ENCODE data around the gene HCK. TPM values are rescaled to one million over a fixed set of nuclear protein-coding genes. Genes with fewer than 3 reads are reported as not detected.

HCK gene
- total RNA-seq, 5 donors from 2014 or later (not counting 1 experiment from before 2014, with no cell fraction given) = 0.29 to 1.5 (median 0.73) TPM

DNA sequence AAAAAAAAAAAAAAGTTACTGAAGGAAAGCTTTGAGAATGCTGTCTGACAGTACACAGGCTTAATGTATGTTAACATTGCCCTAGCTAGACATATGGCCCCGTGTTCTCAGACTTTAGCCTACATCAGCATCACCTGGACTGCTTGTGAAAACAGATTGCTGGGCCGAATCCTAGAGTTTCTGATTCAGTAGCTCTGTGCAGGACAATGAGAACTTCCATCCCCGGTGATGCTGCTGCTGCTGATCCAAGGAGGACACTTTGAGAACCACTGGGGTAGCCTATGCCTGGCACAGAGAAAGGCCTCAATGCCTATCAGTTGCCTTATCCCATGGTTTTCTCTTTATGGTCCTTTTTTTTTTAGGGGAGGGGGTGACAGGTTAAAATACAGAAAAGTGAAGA lies 1.6 kb downstream of the HCK start:
- CTCF ChIA-PET = no interaction called here
- Histone ChIP-seq H3K9me3 (no peaks in the 10 kb centered on the region), H3K27me3 (replicated peaks in 1 of 2; ENCODE audit: control insufficient read depth in 2 of 2, extremely low read depth in 1 of 2, insufficient read depth in 2 of 2, low read length in 1 of 2) (peaks cover 0 to 57% of the 10 kb centered on the region in 2 experiments), H3K4me1 (ENCODE audit: control insufficient read depth in 1 of 2, extremely low read depth in 1 of 2, insufficient read depth in 2 of 2, low read length in 2 of 2) (peaks cover 4 to 21% of the 10 kb centered on the region in 2 experiments), H3K4me3 (ENCODE audit: control insufficient read depth in 1 of 2, extremely low read depth in 1 of 2, low read length in 1 of 2) (no peak overlapping the region), H3K36me3 (ENCODE audit: control insufficient read depth in 2 of 2, extremely low read depth in 1 of 2, insufficient read depth in 1 of 2, low read length in 1 of 2) (no peaks in the 10 kb centered on the region), H3K27ac (ENCODE audit: low read length) (no peak overlapping the region)
- WGBS (ENCODE audit: insufficient coverage) = 75% methylated on average over 2 of the region's 3 CpGs
- ATAC-seq (replicated peaks in 1 of 4) (no peak), DNase-seq (no peak)
- Mint-ChIP-seq H3K9me3 (no peaks in the 10 kb centered on the region), H3K36me3 (no peaks in the 10 kb centered on the region), H3K27ac (no peak overlapping the region), H3K4me1 (peaks cover 15 to 23% (median 18%) of the 10 kb centered on the region in 3 donors), H3K4me3 (no peak overlapping the region), H3K27me3 (peaks cover 45 to 63% of the 10 kb centered on the region in 2 donors)
- POLR2A ChIA-PET = no interaction called here

DNA sequence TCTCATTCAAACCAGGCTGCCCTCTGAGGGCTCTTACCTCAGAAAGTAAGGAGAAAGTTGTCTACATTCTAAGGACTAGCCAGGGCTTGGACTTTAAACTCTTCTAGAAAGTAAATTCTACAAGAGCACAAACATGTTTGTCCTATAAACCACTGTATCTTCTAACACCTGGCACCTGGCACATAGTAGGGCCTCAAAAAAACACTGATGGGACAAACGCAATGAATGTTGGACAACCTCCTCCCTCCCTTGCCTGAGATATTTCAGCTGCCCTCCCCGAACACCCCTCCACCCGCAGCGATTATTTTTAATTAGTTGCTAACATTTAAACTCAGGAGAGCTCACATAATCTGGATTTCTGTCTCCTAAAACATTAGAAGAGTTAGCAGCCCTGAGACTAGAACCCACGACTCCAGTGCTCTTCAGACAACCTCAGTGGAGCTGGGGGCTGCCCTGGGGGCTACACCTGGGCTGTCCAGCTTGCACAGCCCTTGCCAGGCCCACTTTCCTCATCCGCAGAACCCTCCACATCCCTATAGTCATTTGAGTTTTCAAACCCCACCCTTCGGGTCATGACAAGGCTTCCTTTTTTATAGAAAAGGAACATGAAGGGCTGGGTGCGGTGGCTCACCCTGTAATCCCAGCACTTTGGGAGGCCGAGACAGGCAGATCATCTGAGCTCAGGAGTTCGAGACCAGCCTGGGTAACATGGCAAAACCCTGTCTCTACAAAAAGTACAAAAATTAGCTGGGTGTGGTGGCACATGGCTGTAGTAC lies 4.9 kb downstream of the HCK start:
- 65% methylated on average over 6 of the region's 10 CpGs for WGBS (ENCODE audit: insufficient coverage)

DNA sequence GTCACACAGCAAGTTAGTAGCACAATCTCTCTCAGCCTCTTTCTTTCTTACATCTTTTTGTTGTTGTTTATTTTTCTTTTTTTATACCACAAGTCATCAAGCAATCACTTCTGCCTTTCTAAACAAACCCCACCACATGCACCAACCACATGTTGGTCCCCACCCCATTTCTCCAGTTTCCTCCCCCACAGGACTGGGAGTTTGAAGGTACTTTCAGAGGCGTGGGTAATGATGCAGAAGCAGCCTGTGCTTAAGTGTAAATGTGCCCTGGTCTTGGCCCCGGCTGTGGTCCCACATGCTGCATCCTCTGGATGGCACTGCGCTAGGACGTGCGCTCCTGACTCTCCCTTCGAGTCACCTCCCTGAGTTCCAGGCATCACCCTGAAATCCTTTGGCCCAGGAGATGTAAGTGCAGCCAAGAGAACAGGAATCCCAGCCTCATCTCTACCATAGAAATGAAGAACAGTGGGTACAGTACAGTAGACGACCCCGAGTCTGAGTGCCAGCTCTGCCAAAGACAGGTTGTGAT lies 5.7 kb downstream of the HCK start:
- WGBS (ENCODE audit: insufficient coverage) = 72% methylated on average over 7 of the region's 8 CpGs
- no peak overlapping the region for H3K27ac Mint-ChIP-seq
- POLR2A ChIA-PET = no interaction called here
- H3K27me3 Mint-ChIP-seq = peaks cover 37 to 62% of the 10 kb centered on the region in 2 donors
- no peaks in the 10 kb centered on the region for H3K36me3 ChIP-seq (ENCODE audit: control insufficient read depth in 2 of 2, extremely low read depth in 1 of 2, insufficient read depth in 1 of 2, low read length in 1 of 2)
- peaks cover 0 to 49% of the 10 kb centered on the region in 2 experiments for H3K27me3 ChIP-seq (replicated peaks in 1 of 2; ENCODE audit: control insufficient read depth in 2 of 2, extremely low read depth in 1 of 2, insufficient read depth in 2 of 2, low read length in 1 of 2)
- H3K4me1 Mint-ChIP-seq = peaks cover 0 to 9% (median 2%) of the 10 kb centered on the region in 3 donors
- H3K9me3 ChIP-seq = no peaks in the 10 kb centered on the region
- H3K4me3 ChIP-seq (ENCODE audit: control insufficient read depth in 1 of 2, extremely low read depth in 1 of 2, low read length in 1 of 2) = no peak overlapping the region
- H3K27ac ChIP-seq (ENCODE audit: low read length) = no peak overlapping the region
- no peak overlapping the region for H3K4me3 Mint-ChIP-seq
- ATAC-seq (replicated peaks in 1 of 4) (no peak), DNase-seq (no peak)
- H3K4me1 ChIP-seq (ENCODE audit: control insufficient read depth in 1 of 2, extremely low read depth in 1 of 2, insufficient read depth in 2 of 2, low read length in 2 of 2) = peaks cover 0 to 5% of the 10 kb centered on the region in 2 experiments
- H3K9me3 Mint-ChIP-seq = no peaks in the 10 kb centered on the region
- CTCF ChIA-PET = no interaction called here
- H3K36me3 Mint-ChIP-seq = no peaks in the 10 kb centered on the region

More for the DNA sequence above, 4.9 kb downstream of the HCK start:
- Mint-ChIP-seq H3K27ac (no peak overlapping the region), H3K4me3 (no peak overlapping the region), H3K36me3 (no peaks in the 10 kb centered on the region), H3K4me1 (peaks cover 4 to 10% (median 5%) of the 10 kb centered on the region in 3 donors), H3K9me3 (no peaks in the 10 kb centered on the region), H3K27me3 (peaks cover 35 to 60% of the 10 kb centered on the region in 2 donors)
- H3K27me3 ChIP-seq (replicated peaks in 1 of 2; ENCODE audit: control insufficient read depth in 2 of 2, extremely low read depth in 1 of 2, insufficient read depth in 2 of 2, low read length in 1 of 2) = peaks cover 0 to 52% of the 10 kb centered on the region in 2 experiments
- DNase-seq = no peak
- ChIA-PET POLR2A (no interaction called here), CTCF (no interaction called here)
- peaks cover under 1 to 14% of the 10 kb centered on the region in 2 experiments for H3K4me1 ChIP-seq (ENCODE audit: control insufficient read depth in 1 of 2, extremely low read depth in 1 of 2, insufficient read depth in 2 of 2, low read length in 2 of 2)
- no peaks in the 10 kb centered on the region for H3K9me3 ChIP-seq
- ATAC-seq (replicated peaks in 1 of 4) = no peak
- no peak overlapping the region for H3K4me3 ChIP-seq (ENCODE audit: control insufficient read depth in 1 of 2, extremely low read depth in 1 of 2, low read length in 1 of 2)
- no peaks in the 10 kb centered on the region for H3K36me3 ChIP-seq (ENCODE audit: control insufficient read depth in 2 of 2, extremely low read depth in 1 of 2, insufficient read depth in 1 of 2, low read length in 1 of 2)
- no peak overlapping the region for H3K27ac ChIP-seq (ENCODE audit: low read length)

DNA sequence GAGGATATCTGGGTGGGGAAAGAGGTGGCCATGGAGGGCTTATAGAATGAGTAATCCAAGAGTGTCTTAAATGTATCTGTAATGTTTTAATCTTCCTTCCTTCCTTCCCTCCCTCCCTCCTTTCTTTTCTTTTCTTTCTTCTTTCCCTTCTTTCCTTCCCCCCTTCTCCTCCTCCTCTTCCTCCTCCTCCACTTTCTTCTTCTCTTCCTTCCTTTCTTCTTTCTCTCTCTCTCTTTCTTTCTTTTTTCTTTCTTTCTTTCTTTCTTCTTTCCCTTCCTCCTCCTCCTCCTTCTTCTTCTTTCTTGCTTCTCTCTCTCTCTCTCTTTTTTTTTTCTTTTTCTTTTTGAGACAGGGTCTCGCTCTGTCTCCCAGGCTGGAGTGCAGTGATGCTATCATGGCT lies 7.1 kb downstream of the HCK start:
- H3K9me3 Mint-ChIP-seq = no peaks in the 10 kb centered on the region
- no peaks in the 10 kb centered on the region for H3K36me3 Mint-ChIP-seq
- ChIA-PET CTCF (no interaction called here), POLR2A (no interaction called here)
- Histone ChIP-seq H3K4me3 (ENCODE audit: control insufficient read depth in 1 of 2, extremely low read depth in 1 of 2, low read length in 1 of 2) (no peak overlapping the region), H3K4me1 (ENCODE audit: control insufficient read depth in 1 of 2, extremely low read depth in 1 of 2, insufficient read depth in 2 of 2, low read length in 2 of 2) (no peaks in the 10 kb centered on the region), H3K9me3 (no peaks in the 10 kb centered on the region), H3K27me3 (replicated peaks in 1 of 2; ENCODE audit: control insufficient read depth in 2 of 2, extremely low read depth in 1 of 2, insufficient read depth in 2 of 2, low read length in 1 of 2) (peaks cover 0 to 40% of the 10 kb centered on the region in 2 experiments), H3K27ac (ENCODE audit: low read length) (no peak overlapping the region), H3K36me3 (ENCODE audit: control insufficient read depth in 2 of 2, extremely low read depth in 1 of 2, insufficient read depth in 1 of 2, low read length in 1 of 2) (no peaks in the 10 kb centered on the region)
- peaks cover 0 to 2% (median 0%) of the 10 kb centered on the region in 3 donors for H3K4me1 Mint-ChIP-seq
- peaks cover 26 to 52% of the 10 kb centered on the region in 2 donors for H3K27me3 Mint-ChIP-seq
- H3K4me3 Mint-ChIP-seq = no peak overlapping the region
- DNase-seq (no peak), ATAC-seq (replicated peaks in 1 of 4) (no peak)
- WGBS (ENCODE audit: insufficient coverage) = 80% methylated on average over 1 of the region's 1 CpG
- no peak overlapping the region for H3K27ac Mint-ChIP-seq

DNA sequence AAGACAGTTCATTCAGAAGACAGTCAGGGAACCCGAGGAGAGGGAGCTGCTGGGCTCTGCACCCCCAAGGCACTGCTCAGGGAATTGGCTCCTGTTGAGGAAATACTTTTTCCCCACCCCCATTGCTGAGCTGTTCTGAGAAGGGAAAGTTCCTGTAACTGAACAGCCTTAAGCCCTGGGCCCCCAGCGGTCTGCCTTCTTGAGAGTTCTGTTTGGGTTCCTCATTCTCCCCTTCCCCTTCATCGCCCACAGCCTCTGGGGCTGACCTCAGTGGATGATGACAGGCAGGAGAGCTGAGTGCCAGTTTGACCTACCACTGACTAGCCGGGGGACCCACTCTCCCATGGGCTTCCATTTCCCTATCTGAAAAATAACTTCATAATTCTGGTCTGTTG lies 10.7 kb downstream of the HCK start:
- H3K36me3 Mint-ChIP-seq = no peaks in the 10 kb centered on the region
- H3K4me1 ChIP-seq (ENCODE audit: control insufficient read depth in 1 of 2, extremely low read depth in 1 of 2, insufficient read depth in 2 of 2, low read length in 2 of 2) = no peaks in the 10 kb centered on the region
- no peaks in the 10 kb centered on the region for H3K36me3 ChIP-seq (ENCODE audit: control insufficient read depth in 2 of 2, extremely low read depth in 1 of 2, insufficient read depth in 1 of 2, low read length in 1 of 2)
- no peak overlapping the region for H3K27ac ChIP-seq (ENCODE audit: low read length)
- no peaks in the 10 kb centered on the region for H3K9me3 Mint-ChIP-seq
- ChIA-PET POLR2A (interaction anchor here (0.5 kb wide), 2 partner anchors 43 to 761 kb away, joined by 3 to 6 read pairs; no protein-coding TSS in a partner anchor), CTCF (no interaction called here)
- no peak overlapping the region for H3K4me3 Mint-ChIP-seq
- 33% methylated on average over 1 of the region's 4 CpGs for WGBS (ENCODE audit: insufficient coverage)
- H3K9me3 ChIP-seq = no peaks in the 10 kb centered on the region
- DNase-seq (peak in 5 of 35 experiments; percentile 7 to 43 (median 15)), ATAC-seq (replicated peaks in 1 of 4) (no peak)
- peaks cover 0 to 33% of the 10 kb centered on the region in 2 experiments for H3K27me3 ChIP-seq (replicated peaks in 1 of 2; ENCODE audit: control insufficient read depth in 2 of 2, extremely low read depth in 1 of 2, insufficient read depth in 2 of 2, low read length in 1 of 2)
- peaks cover 32 to 43% of the 10 kb centered on the region in 2 donors for H3K27me3 Mint-ChIP-seq
- no peak overlapping the region for H3K27ac Mint-ChIP-seq
- no peak overlapping the region for H3K4me3 ChIP-seq (ENCODE audit: control insufficient read depth in 1 of 2, extremely low read depth in 1 of 2, low read length in 1 of 2)
- H3K4me1 Mint-ChIP-seq = peaks cover 0 to 2% (median 0%) of the 10 kb centered on the region in 3 donors

DNA sequence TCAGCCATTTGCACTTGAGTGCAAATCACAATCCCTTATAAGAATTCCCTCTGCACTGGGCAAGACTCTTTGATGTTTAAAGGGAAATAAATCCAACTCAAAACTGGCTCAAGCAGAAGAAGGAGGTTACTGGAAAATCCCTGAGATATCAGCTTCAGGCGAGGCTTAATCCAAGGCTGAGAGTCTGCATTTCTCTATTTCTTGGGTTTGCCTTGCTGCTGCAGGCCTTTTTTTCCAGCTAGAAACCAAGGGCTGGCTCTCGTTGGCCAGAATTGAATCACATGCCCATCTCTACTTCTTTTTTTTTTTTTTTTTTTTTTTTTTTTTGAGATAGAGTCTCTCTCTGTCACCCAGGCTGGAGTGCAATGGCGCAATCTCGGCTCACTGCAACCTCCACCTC lies 11.7 kb downstream of the HCK start:
- Histone ChIP-seq H3K27ac (ENCODE audit: low read length) (no peak overlapping the region), H3K27me3 (replicated peaks in 1 of 2; ENCODE audit: control insufficient read depth in 2 of 2, extremely low read depth in 1 of 2, insufficient read depth in 2 of 2, low read length in 1 of 2) (peaks cover 0 to 27% of the 10 kb centered on the region in 2 experiments), H3K36me3 (ENCODE audit: control insufficient read depth in 2 of 2, extremely low read depth in 1 of 2, insufficient read depth in 1 of 2, low read length in 1 of 2) (no peaks in the 10 kb centered on the region), H3K9me3 (no peaks in the 10 kb centered on the region), H3K4me1 (ENCODE audit: control insufficient read depth in 1 of 2, extremely low read depth in 1 of 2, insufficient read depth in 2 of 2, low read length in 2 of 2) (no peaks in the 10 kb centered on the region), H3K4me3 (ENCODE audit: control insufficient read depth in 1 of 2, extremely low read depth in 1 of 2, low read length in 1 of 2) (no peak overlapping the region)
- ChIA-PET POLR2A (no interaction called here), CTCF (no interaction called here)
- no peak overlapping the region for H3K27ac Mint-ChIP-seq
- ATAC-seq (replicated peaks in 1 of 4) (no peak), DNase-seq (no peak)
- no peaks in the 10 kb centered on the region for H3K36me3 Mint-ChIP-seq
- H3K4me3 Mint-ChIP-seq = no peak overlapping the region
- peaks cover 32 to 36% of the 10 kb centered on the region in 2 donors for H3K27me3 Mint-ChIP-seq
- H3K4me1 Mint-ChIP-seq = peaks cover 0 to 2% (median 0%) of the 10 kb centered on the region in 3 donors
- no peaks in the 10 kb centered on the region for H3K9me3 Mint-ChIP-seq
- WGBS (ENCODE audit: insufficient coverage) = 83% methylated on average over 1 of the region's 4 CpGs

All from T-cell (primary cell).